KMS-11 (cell line): Measurements from ENCODE around the gene DHCR7.

Source experiments
- H2AFZ ChIP-seq: fragments of 200-600 bp; sonication (generic); 2 replicates; pipeline ENCODE4 v1.6.1; 2016; ENCODE audit warnings: antibody characterized with exemption, mixed run types, low read depth
- H3K27ac ChIP-seq: fragments of 200-600 bp; sonication (generic); 2 replicates; pipeline ENCODE4 v1.6.1; 2016; ENCODE audit warnings: mild to moderate bottlenecking, mixed run types
- H3K27me3 ChIP-seq: fragments of 200-600 bp; sonication (generic); 2 replicates; pipeline ENCODE4 v1.6.1; 2017; ENCODE audit warnings: mild to moderate bottlenecking, low read depth, mixed run types, moderate library complexity; ENCODE audit not compliant: insufficient read depth
- H3K36me3 ChIP-seq: fragments of 200-600 bp; sonication (generic); 2 replicates; pipeline ENCODE4 v1.6.1; 2017; ENCODE audit warnings: mild to moderate bottlenecking, mixed run types; ENCODE audit not compliant: insufficient read depth
- H3K4me1 ChIP-seq: fragments of 200-600 bp; sonication (generic); 2 replicates; pipeline ENCODE4 v1.6.1; 2016; ENCODE audit warnings: mild to moderate bottlenecking, low read depth, mixed run types; ENCODE audit not compliant: poor library complexity, severe bottlenecking
- H3K4me2 ChIP-seq: fragments of 200-600 bp; sonication (generic); 2 replicates; pipeline ENCODE4 v1.7.0; 2016; ENCODE audit warnings: mild to moderate bottlenecking, mixed run types
- H3K4me3 ChIP-seq: fragments of 200-600 bp; sonication (generic); IDR thresholded peaks from 2 replicates; pipeline ENCODE4 v1.6.1; 2017; ENCODE audit warnings: low read depth, low read length, mixed read lengths; ENCODE audit not compliant: insufficient read depth
- H3K79me2 ChIP-seq: fragments of 200-600 bp; sonication (generic); 2 replicates; pipeline ENCODE4 v1.6.1; 2016; ENCODE audit warnings: low read depth, mixed run types; ENCODE audit not compliant: insufficient read depth
- H3K9ac ChIP-seq: fragments of 200-600 bp; sonication (generic); 2 replicates; pipeline ENCODE4 v1.6.1; 2016; ENCODE audit warnings: mild to moderate bottlenecking, mixed run types
- H4K20me1 ChIP-seq: fragments of 200-600 bp; sonication (generic); 2 replicates; pipeline ENCODE4 v1.6.1; 2016; ENCODE audit warnings: mild to moderate bottlenecking, mixed run types; ENCODE audit not compliant: insufficient read depth
- CTCF ChIP-seq: fragments of 200-600 bp; sonication (generic); conservative IDR thresholded peaks from 2 replicates; pipeline ENCODE4 v1.6.1; 2017; ENCODE audit warnings: low read depth, mild to moderate bottlenecking, antibody characterized with exemption, low read length, moderate library complexity, mixed read lengths

The DHCR7 gene

GRCh38 chr11:71391796-71392195, 56.4 kb downstream of the DHCR7 start:
- no peak for TF ChIP-seq CTCF
- Histone ChIP-seq H3K4me3 (no peak overlapping the region), H3K27ac (no peak overlapping the region), H3K4me2 (no peak overlapping the region), H4K20me1 (no peaks in the 10 kb centered on the region), H3K79me2 (no peaks in the 10 kb centered on the region), H3K27me3 (peaks cover 38% of the 10 kb centered on the region), H3K36me3 (no peaks in the 10 kb centered on the region), H3K4me1 (peaks cover 15% of the 10 kb centered on the region), H2AFZ (no peak overlapping the region), H3K9ac (no peak overlapping the region)

GRCh38 chr11:71391352-71391751, 56.8 kb downstream of the DHCR7 start:
- H3K4me3 ChIP-seq = no peak overlapping the region
- no peak overlapping the region for H2AFZ ChIP-seq
- no peak overlapping the region for H3K9ac ChIP-seq
- H3K27me3 ChIP-seq = peaks cover 42% of the 10 kb centered on the region
- no peaks in the 10 kb centered on the region for H4K20me1 ChIP-seq
- no peak overlapping the region for H3K4me2 ChIP-seq
- no peak for TF ChIP-seq CTCF
- H3K27ac ChIP-seq = no peak overlapping the region
- no peaks in the 10 kb centered on the region for H3K79me2 ChIP-seq
- peaks cover 10% of the 10 kb centered on the region for H3K4me1 ChIP-seq
- no peaks in the 10 kb centered on the region for H3K36me3 ChIP-seq

- no peak for TF ChIP-seq CTCF
- no peak overlapping the region for H3K4me2 ChIP-seq
- no peaks in the 10 kb centered on the region for H3K4me1 ChIP-seq
- no peak overlapping the region for H3K27ac ChIP-seq
- peaks cover 42% of the 10 kb centered on the region for H3K27me3 ChIP-seq
- no peak overlapping the region for H2AFZ ChIP-seq
- H3K79me2 ChIP-seq = no peaks in the 10 kb centered on the region
- H3K4me3 ChIP-seq = no peak overlapping the region
- no peaks in the 10 kb centered on the region for H4K20me1 ChIP-seq
- no peaks in the 10 kb centered on the region for H3K36me3 ChIP-seq
- H3K9ac ChIP-seq = no peak overlapping the region
Measured at GRCh38 chr11:71388637-71389235, 59.5 kb downstream of the DHCR7 start.

GRCh38 chr11:71387784-71388636, 60.2 kb downstream of the DHCR7 start:
- no peaks in the 10 kb centered on the region for H3K36me3 ChIP-seq
- no peak overlapping the region for H3K27ac ChIP-seq
- no peak for TF ChIP-seq CTCF
- no peaks in the 10 kb centered on the region for H3K4me1 ChIP-seq
- H2AFZ ChIP-seq = no peak overlapping the region
- no peak overlapping the region for H3K4me3 ChIP-seq
- H3K79me2 ChIP-seq = no peaks in the 10 kb centered on the region
- no peaks in the 10 kb centered on the region for H4K20me1 ChIP-seq
- peaks cover 42% of the 10 kb centered on the region for H3K27me3 ChIP-seq
- H3K9ac ChIP-seq = no peak overlapping the region
- no peak overlapping the region for H3K4me2 ChIP-seq
